HEK293T (cell line): ENCODE data around the gene RNU11.

Experiments used
- CTCF ChIA-PET: fragments of 350-600 bp; formaldehyde crosslinking; extraction: SDS; loops from one replicate; lab custom pipeline; 2021; ENCODE audit warnings: antibody characterized with exemption, inconsistent platforms; lab: Yijun Ruan, JAX
- POLR2A ChIA-PET: fragments of 350-600 bp; formaldehyde crosslinking; extraction: SDS; loops from one replicate; lab custom pipeline; 2020; ENCODE audit warnings: antibody characterized with exemption, inconsistent platforms; lab: Yijun Ruan, JAX
- DNase-seq: peaks from one replicate; pipeline ENCODE4 v3.0.0; 2012; ENCODE audit warnings: mixed read lengths; ENCODE audit errors: extremely low spot score
- ARNT ChIP-seq: fragments of 450-650 bp; IDR thresholded peaks from 2 replicates; pipeline ENCODE4 v1.6.1; 2017; ENCODE audit warnings: mild to moderate bottlenecking
- BHLHE40 ChIP-seq: fragments of 450-650 bp; IDR thresholded peaks from 2 replicates; pipeline ENCODE4 v1.6.1; 2016; ENCODE audit warnings: mild to moderate bottlenecking, moderate library complexity, borderline replicate concordance
- CTBP1 ChIP-seq: fragments of 450-650 bp; IDR thresholded peaks from 2 replicates; pipeline ENCODE4 v1.6.1; 2016; ENCODE audit warnings: borderline replicate concordance
- ELF4 ChIP-seq: fragments of 450-650 bp; IDR thresholded peaks from 2 replicates; pipeline ENCODE4 v1.6.1; 2017; ENCODE audit warnings: antibody characterized with exemption
- FOXA1 ChIP-seq: fragments of 450-650 bp; IDR thresholded peaks from 2 replicates; pipeline ENCODE4 v1.6.1; 2016; ENCODE audit warnings: mild to moderate bottlenecking
- FOXK2 ChIP-seq: fragments of 450-650 bp; IDR thresholded peaks from 2 replicates; pipeline ENCODE4 v1.6.1; 2016; ENCODE audit warnings: mild to moderate bottlenecking
- FOXM1 ChIP-seq: fragments of 450-650 bp; IDR thresholded peaks from 2 replicates; pipeline ENCODE4 v1.6.1; 2017; ENCODE audit warnings: mild to moderate bottlenecking, borderline replicate concordance
- HDGF ChIP-seq: fragments of 450-650 bp; IDR thresholded peaks from 2 replicates; pipeline ENCODE4 v1.6.1; 2017; ENCODE audit warnings: antibody characterized with exemption, borderline replicate concordance
- L3MBTL2 ChIP-seq: fragments of 450-650 bp; conservative IDR thresholded peaks from 2 replicates; pipeline ENCODE4 v1.6.1; 2016; ENCODE audit warnings: mild to moderate bottlenecking
- LEF1 ChIP-seq: fragments of 450-650 bp; IDR thresholded peaks from 2 replicates; pipeline ENCODE4 v1.6.1; 2017; ENCODE audit warnings: mild to moderate bottlenecking, borderline replicate concordance
- NFRKB ChIP-seq: fragments of 450-650 bp; IDR thresholded peaks from 2 replicates; pipeline ENCODE4 v1.6.1; 2016; ENCODE audit warnings: mild to moderate bottlenecking, moderate library complexity
- SP1 ChIP-seq: fragments of 450-650 bp; IDR thresholded peaks from 2 replicates; pipeline ENCODE4 v1.6.1; 2017
- SUZ12 ChIP-seq: fragments of 450-650 bp; IDR thresholded peaks from 2 replicates; pipeline ENCODE4 v1.6.1; 2016; ENCODE audit warnings: mild to moderate bottlenecking
- TARDBP ChIP-seq: fragments of 450-650 bp; IDR thresholded peaks from 2 replicates; pipeline ENCODE4 v1.6.1; 2016
- ZNF384 ChIP-seq: fragments of 450-650 bp; IDR thresholded peaks from 2 replicates; pipeline ENCODE4 v1.6.1; 2016
- TF ChIP-seq, protein P1 (sequence below): fragments of 450-650 bp; IDR thresholded peaks from 2 replicates; pipeline ENCODE4 v1.6.1; 2016

Gene RNU11

DNA sequence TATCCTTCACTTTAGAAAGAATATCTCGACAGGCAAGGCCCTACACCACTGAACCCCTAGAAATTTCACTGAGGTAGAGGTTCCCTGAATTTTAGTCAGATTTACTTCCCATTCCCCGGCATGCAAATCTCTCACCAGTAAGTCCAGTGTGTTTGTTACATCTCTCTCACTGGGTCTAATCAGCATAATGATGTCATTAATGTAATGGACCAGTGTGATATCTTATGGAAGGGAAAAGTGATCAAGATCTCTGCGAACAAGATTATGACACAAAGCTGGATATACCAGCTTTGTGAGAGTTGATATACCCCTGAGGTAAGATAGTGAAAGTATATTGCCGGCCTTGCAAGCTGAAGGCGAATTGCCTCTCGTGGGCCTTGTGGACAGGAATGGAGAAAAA lies 7.9 kb downstream of the RNU11 start:
- DNase-seq, result no peak
- CTCF ChIA-PET, result no interaction called here
- no peak for TF ChIP-seq CTBP1
- no peak for TF ChIP-seq FOXK2
- no peak for TF ChIP-seq ZNF384
- TF ChIP-seq HDGF, result no peak
- TF ChIP-seq, protein P1, sequence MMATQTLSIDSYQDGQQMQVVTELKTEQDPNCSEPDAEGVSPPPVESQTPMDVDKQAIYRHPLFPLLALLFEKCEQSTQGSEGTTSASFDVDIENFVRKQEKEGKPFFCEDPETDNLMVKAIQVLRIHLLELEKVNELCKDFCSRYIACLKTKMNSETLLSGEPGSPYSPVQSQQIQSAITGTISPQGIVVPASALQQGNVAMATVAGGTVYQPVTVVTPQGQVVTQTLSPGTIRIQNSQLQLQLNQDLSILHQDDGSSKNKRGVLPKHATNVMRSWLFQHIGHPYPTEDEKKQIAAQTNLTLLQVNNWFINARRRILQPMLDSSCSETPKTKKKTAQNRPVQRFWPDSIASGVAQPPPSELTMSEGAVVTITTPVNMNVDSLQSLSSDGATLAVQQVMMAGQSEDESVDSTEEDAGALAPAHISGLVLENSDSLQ, result no peak
- no peak for TF ChIP-seq FOXA1
- no peak for TF ChIP-seq ARNT
- no peak for TF ChIP-seq LEF1
- TF ChIP-seq TARDBP, result no peak
- TF ChIP-seq NFRKB, result no peak
- no peak for TF ChIP-seq ELF4
- no peak for TF ChIP-seq SP1
- POLR2A ChIA-PET, result interaction anchor here (2.0 to 2.5 kb wide), 3 partner anchors 8 to 14 kb away, joined by 6 to 10 read pairs (median 7); partner anchors contain the start of genes GMEB1 and RNU11

DNA sequence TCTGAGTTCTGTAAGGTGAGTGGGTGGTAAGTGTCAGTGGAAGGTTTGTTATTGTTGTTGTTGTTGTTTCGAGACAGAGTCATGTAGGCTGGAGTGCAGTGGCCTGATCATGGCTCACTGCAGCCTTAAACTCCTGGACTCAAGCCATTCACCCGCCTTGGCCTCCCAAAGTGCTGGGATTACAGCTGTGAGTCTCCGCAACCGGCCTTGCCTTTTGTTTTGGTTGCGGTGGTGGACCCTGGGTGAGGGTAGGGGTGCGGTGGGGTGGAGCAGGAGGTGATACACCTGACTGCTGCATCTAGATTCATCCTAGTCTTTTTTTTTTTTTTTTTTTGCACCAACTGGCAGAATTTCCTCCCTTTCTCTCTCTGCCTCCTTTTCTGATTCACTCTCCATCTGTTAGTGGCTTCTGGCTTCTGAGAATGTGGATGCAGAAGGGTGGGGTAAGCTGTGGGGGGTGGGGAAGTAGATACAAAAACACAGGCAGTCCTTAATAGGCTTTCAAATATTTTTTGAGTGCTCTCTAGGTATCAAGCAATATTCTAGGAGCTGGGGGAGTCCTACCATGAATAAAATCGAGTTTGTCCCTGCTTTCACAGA lies 15.6 kb downstream of the RNU11 start:
- ChIA-PET CTCF (interaction anchor here (0.6 to 0.7 kb wide), 2 partner anchors 1477 to 1668 kb away, joined by 4 to 7 read pairs; no protein-coding TSS in a partner anchor), POLR2A (interaction anchor here (1.0 to 1.2 kb wide), 2 partner anchors 15 to 73 kb away, joined by 4 read pairs; partner anchors contain the start of genes RNU11 and YTHDF2)

DNA sequence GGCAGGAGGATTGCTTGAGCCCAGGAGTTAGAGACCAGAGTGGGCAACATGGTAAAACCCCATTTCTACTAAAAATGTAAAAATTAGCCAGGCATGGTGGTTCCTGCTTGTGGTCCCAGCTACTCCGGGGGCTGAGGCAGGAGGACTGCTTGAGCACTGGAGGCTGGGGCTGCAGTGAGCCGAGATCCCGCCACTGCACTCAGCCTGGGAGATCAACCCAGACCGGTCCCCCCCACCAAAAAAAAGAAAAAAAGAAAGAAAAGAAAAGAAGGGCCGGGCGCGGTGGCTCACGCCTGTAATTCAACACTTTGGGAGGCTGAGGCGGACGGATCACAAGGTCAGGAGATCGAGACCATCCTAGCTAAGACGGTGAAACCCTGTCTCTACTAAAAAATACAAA lies 18.4 kb downstream of the RNU11 start:
- ChIA-PET POLR2A (interaction anchor here (1.8 kb wide), 1 partner anchor 18 kb away, joined by 7 read pairs; the partner anchor contains the start of gene RNU11), CTCF (no interaction called here)
- TF ChIP-seq, protein P1, result no peak
- no peak for TF ChIP-seq SUZ12
- TF ChIP-seq ARNT, result no peak
- TF ChIP-seq BHLHE40, result no peak
- no peak for TF ChIP-seq HDGF
- TF ChIP-seq FOXA1, result no peak
- TF ChIP-seq FOXK2, result no peak
- TF ChIP-seq FOXM1, result no peak
- TF ChIP-seq L3MBTL2, result no peak
- TF ChIP-seq CTBP1, result no peak
- no peak for TF ChIP-seq TARDBP
- TF ChIP-seq LEF1, result no peak
- no peak for TF ChIP-seq ZNF384
- no peak for TF ChIP-seq NFRKB
- no peak for TF ChIP-seq ELF4
- TF ChIP-seq SP1, result no peak
- no peak for DNase-seq

More for the DNA sequence above, 15.6 kb downstream of the RNU11 start:
- no peak for DNase-seq
- TF ChIP-seq, protein P1, result no peak
- TF ChIP-seq SP1 (no peak), FOXK2 (no peak), FOXA1 (no peak), SUZ12 (no peak), BHLHE40 (no peak), TARDBP (no peak), HDGF (no peak), FOXM1 (no peak), ARNT (no peak), LEF1 (no peak), NFRKB (no peak), ZNF384 (no peak), L3MBTL2 (no peak), ELF4 (no peak), CTBP1 (no peak)

DNA sequence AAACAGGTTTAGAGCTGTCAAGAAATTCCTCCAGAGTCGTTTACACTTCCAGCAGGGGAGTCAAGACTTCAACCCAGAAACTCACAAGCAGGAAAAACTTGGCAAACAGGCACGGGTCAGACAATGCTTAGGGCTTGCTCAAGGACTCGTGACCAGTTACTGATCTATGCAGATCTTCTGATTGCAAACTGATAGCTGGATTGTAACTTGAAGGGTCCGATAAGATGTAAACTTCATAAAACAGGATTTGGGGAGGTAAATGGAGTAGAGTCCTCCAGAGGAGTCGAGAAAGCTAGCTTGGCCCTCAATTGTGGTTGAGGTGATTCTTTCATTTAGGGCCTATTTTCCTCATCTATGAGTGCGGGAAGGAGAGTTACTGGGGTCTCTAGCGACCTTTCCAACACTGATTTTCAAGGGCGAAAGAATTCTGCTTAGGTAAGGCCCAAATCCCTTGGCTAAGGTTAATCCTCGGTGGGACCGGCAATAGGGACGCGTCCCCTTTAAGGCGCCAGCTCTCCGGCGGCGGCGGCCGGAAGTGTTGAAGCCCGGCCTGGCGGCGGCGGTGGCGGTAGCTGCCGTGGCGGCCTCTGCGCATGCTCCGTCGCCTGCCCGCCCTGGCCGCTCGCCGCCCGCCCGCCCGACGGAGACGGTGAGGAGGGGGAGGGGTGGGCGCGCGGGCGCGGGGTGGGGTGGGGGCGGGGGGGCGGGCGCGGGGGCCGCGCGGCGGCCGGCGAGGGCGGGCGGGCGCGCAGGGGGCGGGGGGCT lies 20.0 kb downstream of the RNU11 start, which contains the start of gene GMEB1:
TSS of gene GMEB1 (plus strand) at position 594 of the 765 bp plus-strand sequence. CDS start 14,829 bp downstream, outside the sequence.
- DNase-seq, result peak; percentile 100
- CTCF ChIA-PET, result interaction anchor here (1.9 kb wide), 1 partner anchor 68 kb away, joined by 10 read pairs; the partner anchor contains the start of gene YTHDF2
- TF ChIP-seq TARDBP, result no peak
- TF ChIP-seq FOXM1, result no peak
- no peak for TF ChIP-seq SUZ12
- TF ChIP-seq BHLHE40, result no peak
- no peak for TF ChIP-seq FOXA1
- TF ChIP-seq NFRKB, result no peak
- peak; percentile 96 for TF ChIP-seq HDGF
- POLR2A ChIA-PET, result interaction anchor here (0.6 to 3.5 kb wide), 17 partner anchors 8 to 513 kb away, joined by 3 to 44 read pairs (median 5); partner anchors contain the start of genes RNU11, SRSF4, TAF12 and YTHDF2

DNA sequence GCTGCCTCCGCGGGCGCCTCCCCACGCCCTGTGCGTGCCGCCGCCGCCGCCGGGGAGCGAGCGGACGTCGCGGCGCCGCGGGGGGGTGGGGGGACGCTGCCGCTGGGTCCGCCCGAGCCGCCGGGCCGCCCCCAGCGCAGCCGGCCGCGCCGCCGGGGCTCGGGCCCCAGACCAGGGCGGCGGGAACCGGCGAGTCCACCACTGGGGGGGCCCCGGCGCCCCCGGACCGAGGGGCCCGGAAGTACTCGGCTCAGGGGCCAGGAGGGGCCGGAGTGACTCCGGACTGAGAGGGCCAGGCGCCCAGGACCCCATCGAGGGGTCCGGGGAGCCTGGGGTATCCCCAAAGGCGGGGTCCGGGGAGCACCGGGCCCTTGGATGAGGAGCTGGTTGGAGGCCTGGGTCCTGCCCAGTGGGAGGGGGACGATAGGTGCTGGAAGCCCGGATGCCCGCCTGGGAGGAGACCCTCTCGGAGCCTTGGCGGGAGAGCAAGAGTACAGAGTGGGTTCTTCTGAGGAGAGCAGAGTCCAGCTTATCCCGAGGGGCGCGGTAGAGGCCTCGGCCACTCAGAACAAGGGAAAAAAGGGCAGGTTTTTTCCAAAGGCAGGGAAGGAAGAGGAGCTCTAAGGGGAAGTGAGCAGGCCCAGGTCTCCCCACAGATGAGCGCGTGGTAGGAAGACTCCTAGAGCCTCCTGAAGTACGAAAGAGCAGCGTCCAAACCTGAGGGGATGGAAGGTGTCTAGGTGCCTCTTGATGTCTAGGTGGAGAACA lies 20.7 kb downstream of the RNU11 start:
- peak; percentile 58 for DNase-seq
- TF ChIP-seq ELF4 (no peak), ARNT (peak; percentile 86), FOXM1 (peak; percentile 93), LEF1 (no peak)
- CTCF ChIA-PET, result interaction anchor here (1.9 kb wide), 1 partner anchor 67 kb away, joined by 10 read pairs; the partner anchor contains the start of gene YTHDF2
- POLR2A ChIA-PET, result interaction anchor here (0.6 to 3.5 kb wide), 21 partner anchors 8 to 513 kb away, joined by 3 to 44 read pairs (median 5); partner anchors contain the start of genes RNU11, SRSF4, TAF12 and YTHDF2
